Neural cell (in vitro differentiated cells): ENCODE results near the gene DSPP. TPM values are rescaled to one million over a fixed set of nuclear protein-coding genes. Genes with fewer than 3 reads are reported as not detected.
"Not testable (repeated sequence)": the region's sequence is repeated elsewhere in the genome, so short reads cannot be mapped to it uniquely, and the experiment has no call there.

Source experiments
- H2AFZ ChIP-seq: fragments of 200-600, 300-800 bp; sonication (generic), shearing (Covaris generic); 2 replicates; pipeline ENCODE4 v1.6.0; 2014; ENCODE audit warnings: low read depth, mild to moderate bottlenecking, antibody characterized with exemption, low read length, moderate library complexity
- H3F3A ChIP-seq: fragments of 200-600 bp; shearing (Covaris generic); 2 replicates; pipeline ENCODE4 v1.6.1; 2016; ENCODE audit warnings: mild to moderate bottlenecking, moderate library complexity, mixed read lengths, antibody characterized with exemption, low read length; ENCODE audit not compliant: insufficient read depth, poor library complexity, severe bottlenecking
- H3K27ac ChIP-seq: fragments of 200-600, 300-800 bp; sonication (generic), shearing (Covaris generic); 2 replicates; pipeline ENCODE4 v1.5.1; 2014; ENCODE audit warnings: mild to moderate bottlenecking, low read length, moderate library complexity
- H3K27me3 ChIP-seq: fragments of 300-800, 200-600 bp; sonication (generic), shearing (Covaris generic); 2 replicates; pipeline ENCODE4 v1.6.0; 2014; ENCODE audit warnings: mild to moderate bottlenecking, low read depth, low read length, moderate library complexity; ENCODE audit not compliant: insufficient read depth
- H3K36me3 ChIP-seq: fragments of 300-800, 200-600 bp; sonication (generic), shearing (Covaris generic); 2 replicates; pipeline ENCODE4 v1.5.1; 2014; ENCODE audit warnings: mild to moderate bottlenecking, antibody characterized with exemption, low read length, moderate library complexity; ENCODE audit not compliant: insufficient read depth
- H3K4me2 ChIP-seq: fragments of 300-800, 200-600 bp; sonication (generic), shearing (Covaris generic); 2 replicates; pipeline ENCODE4 v1.6.0; 2014; ENCODE audit warnings: mild to moderate bottlenecking, low read length
- H3K4me3 ChIP-seq: fragments of 300-800, 200-600 bp; sonication (generic), shearing (Covaris generic); 2 replicates; pipeline ENCODE4 v1.5.1; 2014; ENCODE audit warnings: mild to moderate bottlenecking, low read length, moderate library complexity
- H3K79me2 ChIP-seq: fragments of 200-600 bp; shearing (Covaris generic); replicated peaks from 2 replicates; pipeline ENCODE4 v1.6.0; 2014; ENCODE audit warnings: mild to moderate bottlenecking, low read length, moderate library complexity; ENCODE audit not compliant: insufficient read depth
- H3K9ac ChIP-seq: fragments of 300-800, 200-600 bp; sonication (generic), shearing (Covaris generic); 2 replicates; pipeline ENCODE4 v1.6.1; 2016; ENCODE audit warnings: mild to moderate bottlenecking, low read length, mixed read lengths
- H3K9me2 ChIP-seq: fragments of 200-600 bp; shearing (Covaris generic); 2 replicates; pipeline ENCODE4 v1.6.1; 2016; ENCODE audit warnings: mild to moderate bottlenecking, low read length, mixed read lengths; ENCODE audit not compliant: insufficient read depth
- H3K9me3 ChIP-seq: fragments of 200-600, 300-800 bp; sonication (generic), shearing (Covaris generic); 2 replicates; pipeline ENCODE4 v1.6.1; 2016; ENCODE audit warnings: mild to moderate bottlenecking, mixed run types, low read length, moderate library complexity, mixed read lengths
- H4K20me1 ChIP-seq: fragments of 200-600 bp; shearing (Covaris generic); 2 replicates; pipeline ENCODE4 v1.6.1; 2016; ENCODE audit warnings: mild to moderate bottlenecking, mixed run types; ENCODE audit not compliant: insufficient read depth
- EP300 ChIP-seq: fragments of 450-650 bp; conservative IDR thresholded peaks from 2 replicates; pipeline ENCODE4 v1.6.1; 2014; ENCODE audit warnings: antibody characterized with exemption, mild to moderate bottlenecking, moderate library complexity; ENCODE audit not compliant: poor library complexity, severe bottlenecking
- EZH2 ChIP-seq: fragments of 200-600, 300-800 bp; shearing (Covaris generic), sonication (generic); IDR thresholded peaks from 2 replicates; pipeline ENCODE4 v1.6.1; 2014; ENCODE audit warnings: antibody characterized with exemption, low read length, borderline replicate concordance, mild to moderate bottlenecking; ENCODE audit not compliant: insufficient read depth, poor library complexity, severe bottlenecking
- MXI1 ChIP-seq: fragments of 450-650 bp; conservative IDR thresholded peaks from 2 replicates; pipeline ENCODE4 v1.6.1; 2014; ENCODE audit warnings: antibody characterized with exemption, mild to moderate bottlenecking; ENCODE audit not compliant: poor library complexity, severe bottlenecking
- POLR2AphosphoS5 ChIP-seq: IDR thresholded peaks from 2 replicates; pipeline ENCODE4 v1.6.1; 2012
- RAD21 ChIP-seq: fragments of 450-650 bp; conservative IDR thresholded peaks from 2 replicates; pipeline ENCODE4 v1.6.1; 2014; ENCODE audit warnings: antibody characterized with exemption, mild to moderate bottlenecking, moderate library complexity
- SMC3 ChIP-seq: fragments of 450-650 bp; conservative IDR thresholded peaks from 2 replicates; pipeline ENCODE4 v1.6.1; 2014; ENCODE audit warnings: antibody characterized with exemption, mild to moderate bottlenecking, moderate library complexity; ENCODE audit not compliant: poor library complexity
- TAF1 ChIP-seq: IDR thresholded peaks from 2 replicates; pipeline ENCODE4 v1.6.1; 2012; ENCODE audit warnings: low read depth
- polyA plus RNA-seq: library from polyadenylated mRNA; depleted of rRNA; stranded (reverse); fragments of >200 nt; gene quantifications from 2 replicates; pipeline ENCODE4 v1.2.3, GENCODE V29; 2014
- TF ChIP-seq, protein P1 (sequence below): fragments of 450-650 bp; IDR thresholded peaks from 2 replicates; pipeline ENCODE4 v1.5.1; 2014; ENCODE audit warnings: antibody characterized with exemption, mild to moderate bottlenecking, moderate library complexity; ENCODE audit not compliant: poor library complexity, severe bottlenecking
- TF ChIP-seq, protein P2 (sequence below): IDR thresholded peaks from 2 replicates; pipeline ENCODE4 v1.6.1; 2012; ENCODE audit warnings: borderline replicate concordance

DSPP gene
- polyA plus RNA-seq, 1 donor from 2014 or later, result not detected

DNA sequence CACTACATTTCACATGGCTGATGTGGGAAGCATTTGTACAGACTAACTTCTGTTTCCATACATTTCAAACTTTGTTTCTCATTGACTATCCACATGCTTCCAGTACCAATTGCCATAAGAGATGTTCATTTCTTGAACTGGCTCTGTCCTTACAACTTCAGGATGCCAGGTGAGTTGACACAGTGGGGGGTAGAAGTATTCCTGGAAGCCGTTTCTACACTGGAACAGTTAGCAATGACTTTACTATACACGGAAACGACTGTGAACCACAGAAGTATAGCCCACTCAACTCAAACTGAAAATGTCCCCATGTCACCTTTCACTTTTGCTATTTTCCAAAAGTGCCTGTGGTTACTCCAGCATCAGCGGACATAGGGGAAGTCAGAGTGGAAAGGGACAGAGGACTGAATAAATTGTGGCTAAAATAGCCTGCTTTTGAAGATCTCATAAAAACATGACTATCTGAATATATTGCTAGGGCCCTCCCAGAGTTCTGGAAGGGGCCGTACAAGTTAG lies 38.0 kb upstream of the DSPP start:
- Histone ChIP-seq H2AFZ (no peak overlapping the region), H3K4me2 (no peak overlapping the region), H3K9ac (no peak overlapping the region), H3K79me2 (no peaks in the 10 kb centered on the region), H3K27ac (no peak overlapping the region), H3K9me2 (no peaks in the 10 kb centered on the region), H3K27me3 (no peaks in the 10 kb centered on the region), H3K9me3 (no peaks in the 10 kb centered on the region), H4K20me1 (no peaks in the 10 kb centered on the region), H3K4me3 (no peak overlapping the region), H3K36me3 (no peaks in the 10 kb centered on the region), H3F3A (no peaks in the 10 kb centered on the region)
- TF ChIP-seq POLR2AphosphoS5, result no peak
- TF ChIP-seq SMC3, result no peak
- no peak for TF ChIP-seq EP300
- TF ChIP-seq TAF1, result no peak
- no peak for TF ChIP-seq MXI1
- TF ChIP-seq, protein P1, sequence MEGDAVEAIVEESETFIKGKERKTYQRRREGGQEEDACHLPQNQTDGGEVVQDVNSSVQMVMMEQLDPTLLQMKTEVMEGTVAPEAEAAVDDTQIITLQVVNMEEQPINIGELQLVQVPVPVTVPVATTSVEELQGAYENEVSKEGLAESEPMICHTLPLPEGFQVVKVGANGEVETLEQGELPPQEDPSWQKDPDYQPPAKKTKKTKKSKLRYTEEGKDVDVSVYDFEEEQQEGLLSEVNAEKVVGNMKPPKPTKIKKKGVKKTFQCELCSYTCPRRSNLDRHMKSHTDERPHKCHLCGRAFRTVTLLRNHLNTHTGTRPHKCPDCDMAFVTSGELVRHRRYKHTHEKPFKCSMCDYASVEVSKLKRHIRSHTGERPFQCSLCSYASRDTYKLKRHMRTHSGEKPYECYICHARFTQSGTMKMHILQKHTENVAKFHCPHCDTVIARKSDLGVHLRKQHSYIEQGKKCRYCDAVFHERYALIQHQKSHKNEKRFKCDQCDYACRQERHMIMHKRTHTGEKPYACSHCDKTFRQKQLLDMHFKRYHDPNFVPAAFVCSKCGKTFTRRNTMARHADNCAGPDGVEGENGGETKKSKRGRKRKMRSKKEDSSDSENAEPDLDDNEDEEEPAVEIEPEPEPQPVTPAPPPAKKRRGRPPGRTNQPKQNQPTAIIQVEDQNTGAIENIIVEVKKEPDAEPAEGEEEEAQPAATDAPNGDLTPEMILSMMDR, result no peak
- no peak for TF ChIP-seq RAD21
- no peak for TF ChIP-seq EZH2
- TF ChIP-seq, protein P2, sequence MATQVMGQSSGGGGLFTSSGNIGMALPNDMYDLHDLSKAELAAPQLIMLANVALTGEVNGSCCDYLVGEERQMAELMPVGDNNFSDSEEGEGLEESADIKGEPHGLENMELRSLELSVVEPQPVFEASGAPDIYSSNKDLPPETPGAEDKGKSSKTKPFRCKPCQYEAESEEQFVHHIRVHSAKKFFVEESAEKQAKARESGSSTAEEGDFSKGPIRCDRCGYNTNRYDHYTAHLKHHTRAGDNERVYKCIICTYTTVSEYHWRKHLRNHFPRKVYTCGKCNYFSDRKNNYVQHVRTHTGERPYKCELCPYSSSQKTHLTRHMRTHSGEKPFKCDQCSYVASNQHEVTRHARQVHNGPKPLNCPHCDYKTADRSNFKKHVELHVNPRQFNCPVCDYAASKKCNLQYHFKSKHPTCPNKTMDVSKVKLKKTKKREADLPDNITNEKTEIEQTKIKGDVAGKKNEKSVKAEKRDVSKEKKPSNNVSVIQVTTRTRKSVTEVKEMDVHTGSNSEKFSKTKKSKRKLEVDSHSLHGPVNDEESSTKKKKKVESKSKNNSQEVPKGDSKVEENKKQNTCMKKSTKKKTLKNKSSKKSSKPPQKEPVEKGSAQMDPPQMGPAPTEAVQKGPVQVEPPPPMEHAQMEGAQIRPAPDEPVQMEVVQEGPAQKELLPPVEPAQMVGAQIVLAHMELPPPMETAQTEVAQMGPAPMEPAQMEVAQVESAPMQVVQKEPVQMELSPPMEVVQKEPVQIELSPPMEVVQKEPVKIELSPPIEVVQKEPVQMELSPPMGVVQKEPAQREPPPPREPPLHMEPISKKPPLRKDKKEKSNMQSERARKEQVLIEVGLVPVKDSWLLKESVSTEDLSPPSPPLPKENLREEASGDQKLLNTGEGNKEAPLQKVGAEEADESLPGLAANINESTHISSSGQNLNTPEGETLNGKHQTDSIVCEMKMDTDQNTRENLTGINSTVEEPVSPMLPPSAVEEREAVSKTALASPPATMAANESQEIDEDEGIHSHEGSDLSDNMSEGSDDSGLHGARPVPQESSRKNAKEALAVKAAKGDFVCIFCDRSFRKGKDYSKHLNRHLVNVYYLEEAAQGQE, result no peak

DNA sequence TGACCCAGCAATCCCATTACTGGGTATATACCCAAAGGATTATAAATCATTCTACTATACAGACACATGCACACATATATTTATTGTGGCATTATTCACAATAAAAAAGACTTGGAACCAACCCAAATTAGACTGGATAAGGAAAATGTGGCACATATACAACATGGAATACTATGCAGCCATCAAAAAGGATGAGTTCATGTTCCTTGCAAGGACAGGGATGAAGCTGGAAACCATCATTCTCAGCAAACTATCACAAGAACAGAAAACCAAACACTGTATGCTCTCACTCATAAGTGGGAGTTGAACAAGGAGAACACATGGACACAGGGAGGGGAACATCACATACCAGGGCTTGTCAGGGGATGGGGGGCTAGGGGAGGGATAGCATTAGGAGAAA lies 34.0 kb upstream of the DSPP start:
- H3F3A ChIP-seq, H3K79me2 ChIP-seq, H4K20me1 ChIP-seq, H3K9ac ChIP-seq, H2AFZ ChIP-seq, H3K36me3 ChIP-seq, H3K4me3 ChIP-seq, H3K27ac ChIP-seq, H3K27me3 ChIP-seq, H3K9me3 ChIP-seq, H3K4me2 ChIP-seq, H3K9me2 ChIP-seq: not testable (repeated sequence)

DNA sequence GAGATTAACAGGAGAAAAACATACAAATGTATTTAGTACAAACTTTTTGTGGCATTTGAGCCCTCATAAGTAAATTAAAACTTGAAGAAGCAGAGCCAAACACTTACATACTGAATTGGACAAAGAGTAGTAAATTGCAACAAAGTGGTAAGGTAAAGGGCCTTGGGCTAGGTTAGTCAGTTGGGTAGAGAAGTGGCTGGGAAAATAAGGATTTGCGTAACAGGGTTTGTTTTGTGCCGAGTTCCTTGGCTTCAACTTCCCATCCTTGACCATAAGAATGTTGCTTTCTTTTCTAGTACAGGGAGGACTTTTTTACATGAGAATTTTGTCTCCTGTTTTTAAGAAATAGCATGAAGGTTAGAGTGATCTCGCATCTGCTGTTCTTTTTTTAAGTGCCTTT lies 33.3 kb upstream of the DSPP start:
- H3K27me3 ChIP-seq, result no peaks in the 10 kb centered on the region
- no peak overlapping the region for H3K27ac ChIP-seq
- no peak overlapping the region for H3K4me3 ChIP-seq
- H3K9ac ChIP-seq, result no peak overlapping the region
- TF ChIP-seq EZH2 (no peak), SMC3 (no peak), TAF1 (no peak), POLR2AphosphoS5 (no peak), MXI1 (no peak), RAD21 (no peak), EP300 (no peak)
- TF ChIP-seq, protein P2, result no peak
- TF ChIP-seq, protein P1, result no peak
- H3K36me3 ChIP-seq, result no peaks in the 10 kb centered on the region
- no peaks in the 10 kb centered on the region for H3K9me3 ChIP-seq
- no peaks in the 10 kb centered on the region for H3K9me2 ChIP-seq
- H2AFZ ChIP-seq, result no peak overlapping the region
- no peak overlapping the region for H3K4me2 ChIP-seq
- no peaks in the 10 kb centered on the region for H4K20me1 ChIP-seq
- H3K79me2 ChIP-seq, result no peaks in the 10 kb centered on the region
- no peaks in the 10 kb centered on the region for H3F3A ChIP-seq
